GM18498 (cell line): ENCODE measurements around the gene BAD.

Experiments used
- ATAC-seq: cut with Tn5 transposase; IDR thresholded peaks from one replicate; pipeline ENCODE4 v1.9.1; 2021; ENCODE audit warnings: mild to moderate bottlenecking, moderate library complexity; ENCODE audit not compliant: unreplicated experiment

Gene BAD

GRCh38 chr11:64261556-64262080 is 22.8 kb downstream of the BAD start:
- no peak for ATAC-seq

- no peak for ATAC-seq
Measured at GRCh38 chr11:64260147-64260708, 24.2 kb downstream of the BAD start.

DNA sequence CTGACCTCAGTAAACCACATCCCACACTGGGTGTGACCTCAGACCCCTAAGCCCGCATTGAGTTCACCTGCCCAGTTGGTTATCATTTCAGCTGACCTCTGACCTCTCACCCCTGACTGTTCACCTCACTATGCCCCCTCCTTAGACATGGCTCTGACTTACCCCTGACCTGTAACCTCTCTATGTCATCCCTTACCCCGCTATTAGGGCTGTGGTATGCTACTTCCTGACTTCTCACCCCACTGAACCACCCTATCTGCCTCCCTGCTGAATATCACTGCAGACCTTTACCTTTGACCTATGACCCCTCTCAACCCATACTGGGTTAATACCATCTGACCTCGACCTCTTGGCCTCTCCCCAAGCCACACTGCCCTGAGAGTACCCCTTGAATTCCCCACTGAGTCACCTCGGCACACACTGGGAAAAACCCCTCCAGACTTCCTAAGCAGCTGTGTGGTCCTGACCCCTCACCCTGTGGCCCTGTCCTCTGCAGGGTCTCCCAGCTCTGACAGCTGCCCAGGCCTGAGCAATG is 24.9 kb downstream of the BAD start:
- ATAC-seq, result no peak

DNA sequence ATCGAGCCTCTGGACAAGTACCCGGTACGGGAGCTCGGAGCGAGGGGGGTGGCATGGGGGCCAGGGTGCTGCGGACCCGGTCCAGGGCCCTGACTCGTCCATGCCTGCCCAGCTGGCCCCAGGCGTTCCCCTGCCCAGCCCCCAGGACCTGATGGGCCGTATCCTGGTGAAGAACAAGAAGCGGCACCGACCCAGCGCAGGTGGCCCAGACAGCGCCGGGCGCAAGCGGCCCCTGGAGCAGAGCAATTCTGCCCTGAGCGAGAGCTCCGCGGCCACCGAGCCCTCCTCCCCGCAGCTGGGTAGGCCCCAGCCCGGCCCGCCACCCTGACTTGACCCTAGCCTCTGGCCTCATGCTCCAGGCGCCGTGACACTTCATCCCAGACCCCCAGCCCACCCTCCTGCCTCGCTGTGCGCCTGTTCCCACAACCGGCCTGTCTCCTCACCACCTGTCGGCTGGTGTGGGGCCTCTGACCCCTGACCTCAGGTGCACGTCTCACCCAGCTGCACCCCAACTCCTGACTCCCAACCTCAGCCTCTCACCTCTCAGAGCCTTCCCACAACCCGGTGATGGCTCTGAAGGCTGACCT is 25.4 kb downstream of the BAD start:
- ATAC-seq, result no peak

DNA sequence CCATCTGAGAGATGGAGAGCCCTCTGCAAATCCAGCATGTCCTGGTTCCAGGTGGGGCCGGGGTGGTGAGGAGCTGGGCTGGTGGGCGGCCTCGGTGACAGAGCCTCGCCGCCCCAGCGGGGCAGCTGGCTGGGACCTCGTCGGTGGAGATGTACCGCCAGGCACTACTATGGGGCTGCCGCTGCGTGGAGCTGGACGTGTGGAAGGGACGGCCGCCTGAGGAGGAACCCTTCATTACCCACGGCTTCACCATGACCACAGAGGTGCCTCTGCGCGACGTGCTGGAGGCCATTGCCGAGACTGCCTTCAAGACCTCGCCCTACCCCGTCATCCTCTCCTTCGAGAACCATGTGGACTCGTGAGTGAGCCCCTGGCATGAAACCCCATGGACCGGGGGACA is 26.1 kb downstream of the BAD start:
- ATAC-seq, result no peak

DNA sequence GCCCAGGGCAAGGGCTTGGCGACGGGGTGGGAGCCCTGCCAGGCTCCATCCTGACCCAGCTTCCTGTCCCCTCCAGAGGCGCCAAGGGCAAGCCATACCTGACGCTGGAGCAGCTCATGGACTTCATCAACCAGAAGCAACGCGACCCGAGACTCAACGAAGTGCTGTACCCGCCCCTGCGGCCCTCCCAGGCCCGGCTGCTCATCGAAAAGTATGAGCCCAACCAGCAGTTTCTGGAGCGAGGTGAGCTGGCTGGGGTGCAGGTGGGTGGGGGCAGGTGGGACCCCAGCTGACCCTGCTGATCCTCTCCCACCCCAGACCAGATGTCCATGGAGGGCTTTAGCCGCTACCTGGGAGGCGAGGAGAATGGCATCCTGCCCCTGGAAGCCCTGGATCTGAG is 28.2 kb downstream of the BAD start:
- no peak for ATAC-seq

- no peak for ATAC-seq
Measured at GRCh38 chr11:64255135-64256128, 29.0 kb downstream of the BAD start.

GRCh38 chr11:64254326-64254725 is 30.1 kb downstream of the BAD start:
- ATAC-seq, result no peak

- no peak for ATAC-seq
Measured at GRCh38 chr11:64253481-64253880, 31.0 kb downstream of the BAD start.

DNA sequence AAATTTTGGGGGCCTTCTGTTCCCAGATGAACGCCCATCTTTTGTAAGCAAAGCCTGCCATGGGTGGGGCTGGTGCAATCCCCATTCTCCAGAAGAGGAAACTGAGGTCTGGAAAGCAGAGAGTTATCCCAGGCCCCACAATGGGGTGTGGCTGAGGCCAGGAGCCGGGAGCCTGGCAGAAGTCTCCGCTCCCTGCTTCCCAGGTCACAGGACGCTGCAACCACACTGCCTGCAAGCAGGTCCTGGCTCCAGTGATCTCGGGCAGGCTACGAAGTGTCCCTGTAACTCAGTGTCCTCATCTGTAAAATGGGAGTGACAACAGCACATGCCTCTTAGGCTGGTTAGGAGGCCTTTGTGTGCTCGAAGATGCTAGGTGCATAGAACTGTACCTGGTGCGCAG is 31.4 kb downstream of the BAD start:
- ATAC-seq, result no peak

DNA sequence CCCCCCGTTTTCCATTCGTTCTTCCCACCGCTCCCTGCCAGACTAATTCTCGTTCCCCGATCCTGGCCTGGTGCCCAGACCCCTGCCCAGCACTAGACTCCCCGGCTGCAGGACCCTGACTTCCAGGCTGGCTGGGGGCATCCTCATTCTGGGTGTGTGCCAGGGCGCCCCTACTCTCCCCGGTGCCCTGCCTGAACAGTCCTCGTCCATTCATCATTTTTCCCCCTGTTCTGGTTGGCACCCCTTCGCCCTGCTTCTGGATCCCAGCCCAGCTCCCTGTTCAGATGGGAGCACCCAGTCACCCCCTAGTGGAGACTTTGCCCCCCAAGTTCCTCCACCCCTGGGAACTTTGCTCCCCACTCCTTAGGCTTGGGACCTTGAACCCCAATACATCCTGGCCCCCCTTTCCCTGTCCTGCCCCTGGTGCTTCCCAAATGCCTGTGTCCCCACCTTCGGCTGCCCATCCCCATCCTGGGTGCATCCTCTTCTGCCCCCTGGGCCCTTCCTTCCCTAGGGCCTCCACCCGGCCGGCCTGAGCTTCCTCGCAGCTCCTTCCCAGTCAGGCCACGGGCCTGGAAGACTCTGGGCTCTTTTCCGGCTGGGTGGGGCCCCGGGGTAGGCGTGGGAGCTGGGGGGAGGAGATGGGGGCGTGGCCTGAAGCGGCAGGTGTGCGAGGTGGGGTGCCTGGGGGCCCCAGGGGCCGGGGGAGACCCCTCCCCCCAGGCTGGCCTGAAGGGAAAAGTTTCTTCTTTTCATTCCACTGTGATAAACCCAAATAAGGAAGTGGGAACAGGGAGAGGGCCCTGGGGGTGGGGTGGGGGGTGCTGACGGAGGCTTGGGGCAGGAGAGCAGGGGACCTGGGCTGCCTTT is 32.2 kb downstream of the BAD start:
- ATAC-seq, result no peak

DNA sequence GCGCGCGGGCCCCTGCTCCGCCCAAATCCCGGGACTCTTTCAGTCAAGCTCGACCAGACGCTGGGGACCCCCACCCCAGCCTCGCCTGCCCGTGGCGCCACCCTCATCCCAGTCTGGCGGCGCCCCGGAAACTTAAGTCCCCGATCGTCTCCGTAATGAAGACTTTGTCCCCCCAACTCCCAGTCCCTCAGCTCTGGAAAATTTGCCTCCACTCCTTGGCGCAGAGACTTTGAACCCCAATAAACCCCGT is 32.8 kb downstream of the BAD start:
- ATAC-seq, result no peak

DNA sequence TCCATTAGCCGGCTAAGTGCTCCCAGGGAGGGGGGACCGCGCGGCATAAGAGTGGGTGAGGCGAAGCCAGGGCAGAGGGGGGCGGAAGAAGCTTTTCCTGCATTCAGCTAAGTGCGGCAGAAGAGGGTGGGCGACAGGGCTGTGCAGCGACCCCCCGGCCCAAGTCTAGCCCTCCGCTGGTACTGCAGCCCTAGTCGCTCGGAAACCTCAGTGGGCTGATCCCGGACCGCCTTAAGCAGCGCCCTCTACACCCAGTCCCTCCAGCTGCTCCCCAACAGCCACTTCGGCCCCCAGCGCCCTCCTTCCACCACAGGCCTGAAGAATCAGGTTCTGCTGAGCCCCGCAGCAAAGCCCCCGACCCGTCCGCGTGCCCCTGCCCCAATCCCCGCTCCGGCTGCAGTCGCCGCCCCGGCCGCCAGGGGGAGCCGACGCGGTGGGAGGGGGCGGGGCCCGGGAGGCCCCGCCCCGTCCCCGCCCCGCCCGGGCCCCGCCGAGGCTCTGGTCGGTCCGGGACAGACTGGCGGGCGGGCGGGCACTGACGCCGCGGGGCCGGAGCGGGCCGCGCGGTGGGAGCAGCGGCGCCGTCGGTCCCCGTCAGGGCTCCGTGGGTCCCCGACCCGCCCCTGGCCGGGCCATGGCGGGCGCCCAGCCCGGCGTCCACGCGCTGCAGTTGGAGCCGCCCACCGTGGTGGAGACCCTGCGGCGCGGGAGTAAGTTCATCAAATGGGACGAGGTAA is 33.3 kb downstream of the BAD start, which contains the start of gene PLCB3:
Gene PLCB3, plus strand, starts transcription at position 515 of the 737 bp plus-strand sequence. Its CDS starts 120 bp downstream, at position 635.
- peak; percentile 54 for ATAC-seq

- ATAC-seq, result no peak
Measured at GRCh38 chr11:64250415-64251015, 34.0 kb downstream of the BAD start.

GRCh38 chr11:64249563-64250414 is 34.7 kb downstream of the BAD start:
- ATAC-seq, result no peak

DNA sequence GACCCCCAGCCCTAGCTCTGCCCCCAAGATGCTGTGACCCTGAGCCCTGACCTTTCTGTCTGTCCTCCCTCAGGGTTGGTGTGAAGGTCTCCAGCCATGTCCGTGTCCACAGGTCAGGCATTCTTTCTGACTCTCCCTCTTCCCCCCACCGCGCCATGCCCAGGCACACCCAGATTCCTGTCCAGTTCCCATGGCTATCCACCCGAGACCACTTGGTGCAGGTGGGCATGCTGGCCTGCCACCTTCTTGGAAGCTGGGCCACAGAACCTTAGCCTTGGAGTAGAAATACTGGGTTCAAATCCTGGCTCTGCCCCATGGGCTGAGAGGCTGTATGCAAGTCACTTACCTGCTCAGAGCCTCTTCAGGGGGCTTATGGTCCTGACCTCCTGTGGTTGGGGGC is 35.4 kb downstream of the BAD start:
- ATAC-seq, result no peak

DNA sequence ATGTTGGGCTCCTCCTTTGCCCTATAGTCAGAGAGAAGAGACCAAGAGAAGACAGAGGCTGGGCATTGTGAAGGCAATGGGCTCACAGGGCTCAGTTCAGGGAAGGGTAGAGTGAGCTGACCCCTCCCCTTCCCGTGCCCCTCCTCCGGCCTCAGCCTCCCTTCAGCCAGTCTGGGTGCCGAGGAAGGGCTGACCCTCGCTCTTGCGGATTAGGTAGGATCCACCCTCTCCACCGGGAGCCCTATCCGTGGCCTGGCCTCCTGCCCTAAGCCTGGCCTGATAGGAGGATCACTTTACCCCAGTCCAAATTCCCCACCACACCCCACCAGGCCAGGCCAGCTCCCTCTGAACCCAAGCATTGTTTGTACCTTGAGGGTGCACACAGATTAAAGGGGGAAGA is 35.9 kb downstream of the BAD start:
- ATAC-seq, result no peak

DNA sequence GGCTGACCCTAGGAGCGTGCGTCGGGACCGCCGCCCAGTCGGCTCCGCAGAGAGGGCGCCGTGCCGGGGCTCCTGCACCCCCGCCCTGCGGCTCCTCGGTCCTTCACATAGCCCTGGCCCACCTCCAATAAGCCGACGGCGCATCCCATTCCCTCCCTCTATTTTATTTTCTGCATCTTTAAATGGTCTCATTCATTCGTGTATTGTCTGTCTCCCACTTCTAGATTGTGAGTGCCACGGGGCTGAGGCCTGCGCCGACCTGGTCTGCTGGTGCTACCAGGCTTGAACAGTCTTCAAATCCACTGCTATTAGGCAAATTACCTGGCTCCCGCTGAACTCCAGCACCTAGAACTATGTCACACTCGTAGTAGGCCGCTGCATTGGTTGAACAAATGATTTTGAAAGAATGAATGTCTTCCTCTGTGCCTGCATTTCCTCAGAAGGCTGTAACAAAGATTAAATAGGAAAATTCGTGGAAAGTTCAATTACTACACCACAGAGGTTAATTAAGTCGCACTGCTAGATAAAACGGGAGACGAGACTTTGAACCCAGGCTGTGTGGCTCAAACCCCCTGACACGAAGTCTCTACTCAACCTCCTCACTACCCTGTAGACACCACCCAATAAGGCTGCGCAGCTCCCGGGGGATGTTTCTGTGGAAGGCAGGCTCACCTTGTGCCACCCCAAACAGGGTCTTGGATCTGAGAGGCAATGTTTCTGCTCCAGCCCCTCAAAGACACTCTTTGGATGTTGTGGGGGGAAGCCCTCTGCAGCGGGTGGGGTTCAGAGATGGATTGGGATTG is 36.5 kb downstream of the BAD start:
- ATAC-seq, result no peak
